ENCODE data around the gene SLC49A4. TPM values are rescaled to one million over a fixed set of nuclear protein-coding genes. Genes with fewer than 3 reads are reported as not detected.

Gene SLC49A4, protein sequence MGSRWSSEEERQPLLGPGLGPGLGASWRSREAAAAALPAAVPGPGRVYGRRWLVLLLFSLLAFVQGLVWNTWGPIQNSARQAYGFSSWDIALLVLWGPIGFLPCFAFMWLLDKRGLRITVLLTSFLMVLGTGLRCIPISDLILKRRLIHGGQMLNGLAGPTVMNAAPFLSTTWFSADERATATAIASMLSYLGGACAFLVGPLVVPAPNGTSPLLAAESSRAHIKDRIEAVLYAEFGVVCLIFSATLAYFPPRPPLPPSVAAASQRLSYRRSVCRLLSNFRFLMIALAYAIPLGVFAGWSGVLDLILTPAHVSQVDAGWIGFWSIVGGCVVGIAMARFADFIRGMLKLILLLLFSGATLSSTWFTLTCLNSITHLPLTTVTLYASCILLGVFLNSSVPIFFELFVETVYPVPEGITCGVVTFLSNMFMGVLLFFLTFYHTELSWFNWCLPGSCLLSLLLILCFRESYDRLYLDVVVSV
- total RNA-seq (ENCODE audit: low replicate concordance): 9.2 and 9.4 TPM in 2 replicates

DNA sequence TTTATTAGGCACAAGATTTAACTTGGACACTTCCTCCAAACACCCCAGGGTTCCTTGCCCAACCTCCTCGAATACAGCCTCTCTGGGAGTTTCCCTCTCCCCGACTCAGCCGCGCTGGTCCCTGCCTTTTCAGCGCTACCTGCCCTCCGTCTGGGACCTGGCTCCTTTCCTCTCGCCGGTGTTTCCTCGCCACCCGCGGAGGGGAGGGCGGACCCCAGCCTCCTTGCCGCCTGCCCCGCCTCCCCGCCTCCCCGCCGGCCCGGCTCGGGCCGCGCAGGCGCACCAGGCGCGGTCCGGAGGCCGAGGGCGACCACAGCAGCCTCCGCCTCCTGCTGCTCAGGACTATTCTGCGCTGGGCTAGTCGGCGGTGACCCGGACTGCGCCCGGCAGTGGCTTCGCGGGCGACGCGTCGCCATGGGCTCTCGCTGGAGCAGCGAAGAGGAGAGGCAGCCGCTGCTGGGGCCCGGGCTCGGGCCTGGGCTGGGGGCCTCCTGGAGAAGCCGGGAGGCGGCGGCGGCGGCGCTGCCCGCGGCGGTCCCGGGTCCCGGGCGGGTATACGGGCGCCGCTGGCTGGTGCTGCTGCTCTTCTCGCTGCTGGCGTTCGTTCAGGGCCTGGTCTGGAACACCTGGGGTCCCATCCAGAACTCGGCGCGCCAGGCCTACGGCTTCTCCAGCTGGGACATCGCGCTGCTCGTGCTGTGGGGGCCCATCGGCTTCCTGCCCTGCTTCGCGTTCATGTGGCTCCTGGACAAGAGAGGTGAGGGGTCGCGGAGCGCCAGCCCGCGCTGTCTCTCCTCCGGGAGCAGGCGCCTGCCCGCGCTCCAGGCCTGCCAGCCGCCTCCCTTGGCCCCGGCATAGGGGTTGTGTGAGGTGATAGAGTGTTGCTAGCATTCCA, at the start of gene SLC49A4:
Gene SLC49A4 (plus strand): TSS at position 291 of the 895 bp plus-strand sequence. CDS start 124 bp downstream, at position 415.

GRCh38 chr3:122793568-122794416, 1.1 kb upstream of the SLC49A4 start, which contains the start of gene HSPBAP1:
Gene HSPBAP1 (minus strand): TSS chr3:122793831. CDS start chr3:122793680, 151 bp downstream.

Other genes starting within 250 kb of the SLC49A4 start
- gene PARP9, start 230.8 kb upstream of the SLC49A4 start, total RNA-seq (ENCODE audit: low replicate concordance): 12.0 and 20.2 TPM in 2 replicates
- 7.7 and 9.6 TPM in 2 replicates for gene DTX3L, start 230.7 kb upstream of the SLC49A4 start, total RNA-seq (ENCODE audit: low replicate concordance)
- gene PARP15, start 217.4 kb upstream of the SLC49A4 start, total RNA-seq (ENCODE audit: low replicate concordance): 0.23 TPM in 1 of 2 replicates, not detected in the other
- gene PARP14, start 114.2 kb upstream of the SLC49A4 start, total RNA-seq (ENCODE audit: low replicate concordance): 29.4 and 48.7 TPM in 2 replicates
- gene HSPBAP1, start 1.2 kb upstream of the SLC49A4 start, total RNA-seq (ENCODE audit: low replicate concordance): 3.7 and 4.6 TPM in 2 replicates
- under 0.01 TPM in 1 of 2 replicates, not detected in the other for gene SEMA5B, start 232.7 kb downstream of the SLC49A4 start, total RNA-seq (ENCODE audit: low replicate concordance)

Data from smooth muscle cell of the coronary artery (primary cell).